GM19395 (cell line): ENCODE data around the gene GPX3.
A peak's percentile ranks its signal among the peaks of the same experiment; 100 is the strongest.

ENCODE experiments used
- ATAC-seq: cut with Tn5 transposase; IDR thresholded peaks from one replicate; pipeline ENCODE4 v1.9.1; 2021; ENCODE audit warnings: mild to moderate bottlenecking, moderate library complexity; ENCODE audit not compliant: unreplicated experiment

Gene GPX3

DNA sequence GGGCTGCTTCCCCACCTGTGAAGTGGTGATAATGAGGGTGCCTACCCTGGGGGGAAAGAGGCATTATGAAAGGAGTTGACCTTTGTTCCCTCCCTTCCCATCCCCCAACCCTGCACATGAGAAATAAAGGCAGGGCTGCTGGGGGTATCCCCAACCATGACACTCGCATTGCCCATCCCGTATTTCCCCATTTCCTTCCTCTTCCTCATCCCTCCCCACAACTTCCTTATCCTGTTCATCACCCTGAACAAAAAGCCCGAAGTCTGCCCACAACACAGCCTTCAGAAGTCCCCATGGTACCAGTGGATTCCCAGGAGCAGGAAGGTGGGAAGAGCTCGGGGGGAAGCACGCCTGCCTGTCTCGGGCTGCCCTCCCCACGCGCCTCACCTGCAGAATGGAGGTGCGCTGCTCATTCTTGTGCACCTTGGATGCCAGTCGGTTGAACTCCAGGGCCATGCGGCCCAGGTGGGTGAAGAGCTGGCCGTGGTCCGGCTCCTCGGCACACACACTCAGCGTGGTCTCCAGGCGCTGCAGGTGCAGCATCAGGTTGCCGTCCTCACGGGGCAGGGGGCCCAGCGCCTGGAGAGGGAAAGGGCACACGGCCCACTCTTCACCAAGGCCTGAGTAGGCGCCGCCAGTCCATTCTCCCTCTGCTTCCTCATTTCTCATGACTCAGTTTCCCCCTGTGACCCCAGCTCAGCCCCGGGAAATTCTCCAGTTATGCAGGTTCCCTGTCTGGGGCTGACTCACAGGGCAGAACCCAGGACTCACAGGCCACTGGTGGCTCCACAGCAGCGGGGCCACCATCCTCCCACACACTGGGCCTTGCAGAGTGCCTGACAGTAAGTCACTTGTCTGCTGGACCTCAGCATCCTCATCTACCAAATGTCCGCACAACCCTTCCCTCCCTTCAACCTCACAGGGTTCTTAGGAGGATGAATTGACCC, 36.3 kb downstream of the GPX3 start:
- ATAC-seq = no peak

DNA sequence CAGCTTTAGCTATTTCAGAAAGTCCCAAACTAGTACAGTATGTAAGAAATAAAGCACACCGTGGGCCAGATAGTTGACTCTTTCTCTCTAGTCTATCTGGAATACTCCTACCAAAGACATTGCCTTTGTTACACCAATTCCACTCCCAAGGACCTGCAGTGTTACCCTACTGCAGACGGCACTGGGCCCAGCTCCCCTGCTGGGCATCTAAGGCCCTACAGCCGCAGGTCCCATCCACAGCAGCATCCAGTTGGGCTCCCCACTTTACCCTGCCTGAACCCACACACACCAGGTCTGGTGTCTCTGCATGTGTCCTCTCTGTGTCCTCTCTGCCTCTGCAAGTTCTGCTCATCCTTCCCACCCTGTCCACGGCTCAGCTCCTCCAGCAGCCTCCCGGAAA, 37.9 kb downstream of the GPX3 start:
- no peak for ATAC-seq

DNA sequence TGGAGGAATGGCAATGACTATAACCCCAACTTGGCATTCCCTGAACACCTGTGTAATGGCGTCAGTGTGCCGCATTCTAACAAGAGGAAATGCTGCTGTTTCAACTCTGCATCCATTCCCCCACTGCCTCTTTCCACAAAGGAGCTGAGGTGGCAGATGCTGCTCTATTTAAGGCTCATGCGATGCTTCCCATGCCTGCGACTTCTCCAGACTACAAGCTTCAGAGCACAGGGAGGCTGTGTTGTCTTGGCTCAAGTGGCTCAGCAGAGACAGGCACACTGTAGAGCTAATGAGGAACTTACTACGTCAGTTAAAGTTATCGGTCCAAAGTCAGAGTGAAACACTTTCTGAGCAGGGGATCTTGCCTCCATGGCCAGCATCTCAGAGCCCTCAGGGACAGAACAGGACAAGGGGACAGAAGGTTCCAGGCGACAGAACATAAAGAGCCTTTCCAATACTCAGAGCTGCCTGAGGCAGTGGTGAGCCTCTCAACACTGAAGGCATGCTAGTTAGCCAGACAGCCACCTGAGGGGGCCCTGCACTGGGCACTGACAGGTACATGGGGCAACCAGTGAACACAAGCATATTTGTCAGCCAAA, 38.6 kb downstream of the GPX3 start:
- ATAC-seq = no peak

- ATAC-seq = no peak
Observed at GRCh38 chr5:151060742-151061141, 40.4 kb downstream of the GPX3 start.

DNA sequence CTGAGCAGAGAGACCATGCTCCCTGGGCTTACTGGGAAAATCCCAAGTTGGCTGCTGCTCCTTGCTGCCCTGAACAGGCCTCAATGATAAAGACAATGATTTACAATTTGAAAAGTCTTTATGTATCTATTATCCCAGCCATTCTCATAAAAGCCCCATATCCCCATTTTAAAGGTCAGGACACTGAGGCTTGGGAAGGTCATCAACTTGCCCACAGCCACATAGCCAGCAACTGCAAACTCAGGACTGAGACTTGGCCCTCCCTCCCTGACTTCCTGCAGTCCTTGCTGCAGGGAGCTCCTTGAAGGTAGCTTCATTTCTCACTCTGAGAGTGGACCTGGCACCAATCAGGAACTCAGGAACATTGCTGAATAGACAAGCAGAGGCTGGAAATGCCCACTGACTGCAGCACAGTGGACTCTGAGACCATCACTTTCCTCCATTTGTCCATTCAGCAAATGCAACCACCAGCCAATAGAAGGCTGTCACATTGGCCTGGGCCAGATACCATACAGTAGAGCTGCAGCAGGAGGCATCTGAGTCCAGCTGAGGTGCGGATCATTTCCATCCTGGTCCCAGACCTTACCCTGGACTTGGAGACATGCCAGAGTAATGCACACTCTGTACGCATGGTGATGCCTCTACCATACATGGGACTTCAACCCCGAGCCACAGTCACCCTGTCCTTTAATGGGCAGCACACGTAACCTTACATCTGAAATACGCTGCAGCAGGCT, 42.2 kb downstream of the GPX3 start:
- ATAC-seq = no peak

DNA sequence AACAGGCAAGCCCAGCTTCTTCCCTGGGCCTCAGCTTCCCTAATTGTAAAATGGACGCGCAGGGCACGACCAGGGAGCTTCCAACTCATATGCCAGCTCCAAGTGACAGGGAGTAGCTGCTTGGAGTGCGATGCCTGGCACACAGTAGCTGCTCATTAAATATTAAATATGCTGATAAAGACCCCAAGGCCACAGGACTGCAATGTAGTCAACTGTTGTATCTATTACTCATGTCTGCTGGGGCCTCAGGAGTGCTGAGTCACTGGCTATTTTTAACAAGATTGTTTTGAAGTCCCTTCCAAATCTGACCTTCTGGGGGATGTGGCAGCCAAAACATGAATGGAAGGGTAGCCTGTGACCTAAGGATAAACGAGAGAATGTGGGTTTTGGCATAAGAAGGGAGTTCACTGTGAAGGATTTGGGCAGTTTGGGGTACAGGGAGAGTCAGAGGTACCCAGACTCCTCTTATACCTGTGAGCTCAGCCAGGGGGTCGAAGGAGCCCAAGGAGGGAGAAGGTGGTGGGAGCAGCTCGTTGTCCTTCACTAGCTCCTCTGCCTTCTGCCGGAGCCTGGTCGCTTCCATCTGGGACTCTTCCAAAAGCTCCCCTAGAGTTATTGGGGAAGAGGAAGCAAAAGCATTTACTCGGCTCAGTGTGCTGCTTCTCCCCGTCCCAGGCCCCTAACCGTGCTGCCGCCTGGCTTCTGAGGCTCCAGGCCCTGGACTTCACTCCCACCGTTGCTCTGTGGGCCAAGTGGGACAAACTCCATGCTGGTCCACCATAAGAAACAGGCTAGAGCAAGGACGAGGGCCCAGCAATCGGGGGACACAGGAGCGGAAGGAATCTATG, 43.0 kb downstream of the GPX3 start:
- no peak for ATAC-seq

DNA sequence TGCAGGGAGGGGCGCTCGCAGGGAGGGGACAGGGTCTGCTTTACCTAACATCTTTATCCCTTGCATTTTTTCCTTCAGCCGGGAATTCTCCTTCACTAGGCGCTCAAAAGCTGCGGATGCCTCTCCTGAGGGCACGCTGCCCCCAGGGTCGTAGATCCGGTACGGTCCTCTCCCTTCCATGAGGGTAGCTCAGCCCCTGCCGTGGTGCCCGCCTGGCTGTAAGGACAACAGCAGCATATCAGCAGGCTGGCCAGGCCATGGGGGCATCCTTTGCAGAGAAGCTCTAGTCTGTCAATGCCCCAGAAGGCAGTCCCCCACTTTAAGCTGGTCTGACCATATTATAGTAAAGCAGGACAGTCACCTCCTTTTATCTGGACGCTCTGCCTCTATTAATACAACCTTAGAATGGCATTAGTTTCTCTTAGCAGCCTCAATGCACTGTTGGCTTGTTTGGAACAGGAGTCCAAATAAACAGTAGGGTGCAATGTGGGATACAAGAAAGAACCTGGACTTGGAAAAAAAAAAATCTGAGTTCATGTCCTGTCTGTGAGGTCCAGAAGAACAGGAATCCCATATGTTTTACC, 44.6 kb downstream of the GPX3 start:
- no peak for ATAC-seq

DNA sequence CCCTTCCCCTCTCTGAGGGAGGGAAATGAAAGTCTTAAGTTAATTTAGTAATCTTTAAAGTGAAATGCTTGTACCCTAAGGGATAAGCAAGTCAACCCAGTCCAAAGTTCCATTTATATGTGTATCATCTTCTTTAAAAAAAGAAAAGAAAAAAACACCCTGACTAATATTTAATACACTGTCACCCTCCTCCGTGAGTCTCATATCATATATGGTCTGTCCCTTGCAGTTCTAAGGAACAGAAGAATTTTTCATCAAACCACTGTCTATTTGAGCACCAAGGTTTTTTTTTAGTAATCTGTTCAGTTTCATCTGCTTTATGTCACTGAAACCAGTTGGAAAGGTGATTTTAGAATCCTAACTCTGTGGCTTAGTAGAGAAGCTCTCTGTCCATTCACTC, 45.2 kb downstream of the GPX3 start:
- no peak for ATAC-seq

DNA sequence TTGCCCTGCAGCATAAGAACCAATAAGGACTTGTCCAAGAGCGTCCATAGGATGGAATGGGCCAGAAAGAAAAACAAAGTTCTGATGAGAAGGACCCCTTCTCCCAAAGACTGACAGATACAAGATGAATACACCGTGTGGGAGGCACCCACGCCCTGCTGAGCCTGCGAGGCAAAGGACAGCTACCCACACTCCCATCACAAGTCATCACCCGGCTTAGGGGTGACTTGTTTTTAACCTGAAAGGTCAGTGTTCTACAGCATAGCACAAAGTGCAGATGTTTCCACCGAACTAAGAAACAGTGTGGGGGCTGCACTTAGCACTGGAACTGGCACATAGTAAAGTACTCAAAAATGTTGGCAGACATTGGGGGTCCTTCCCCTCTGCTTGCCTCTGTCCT, 46.5 kb downstream of the GPX3 start:
- ATAC-seq = no peak

GRCh38 chr5:151067632-151068432, 47.4 kb downstream of the GPX3 start:
- ATAC-seq = peak; percentile 15

DNA sequence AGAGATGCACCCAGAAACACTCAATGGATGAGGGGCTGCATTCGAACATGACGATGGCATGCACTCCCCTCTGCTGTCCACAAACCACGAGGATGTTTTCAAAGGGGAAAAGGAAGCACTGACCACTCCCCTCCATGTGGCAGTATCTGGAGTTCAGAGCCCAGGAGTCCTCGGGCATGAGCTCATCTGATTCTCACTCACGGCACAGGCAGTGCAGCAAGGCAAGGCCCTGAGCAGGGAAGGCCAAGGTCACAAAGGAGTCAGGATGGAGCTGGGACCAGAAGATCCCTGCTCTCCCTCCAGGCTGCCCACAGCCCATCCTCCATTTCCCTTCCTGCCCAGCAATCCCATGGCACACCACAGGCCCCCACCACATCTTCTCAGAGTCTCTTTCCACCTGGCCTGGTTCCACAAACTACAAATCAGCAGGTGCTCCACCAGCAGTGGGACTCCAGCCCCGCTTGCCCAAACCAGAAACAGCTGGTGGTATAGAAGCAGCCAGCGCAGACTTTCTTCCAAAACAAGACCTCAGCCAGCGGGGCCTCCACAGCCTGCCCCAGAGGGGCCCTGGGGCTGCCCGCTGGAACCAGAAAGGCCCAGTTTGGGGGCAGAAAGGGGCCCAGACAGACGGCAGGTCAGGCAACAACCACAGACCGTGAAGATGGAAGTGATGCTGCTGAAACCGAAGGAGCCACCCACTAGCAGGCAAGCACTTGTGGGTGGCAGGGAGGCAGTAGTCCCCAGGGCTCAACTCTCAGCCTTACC, 48.2 kb downstream of the GPX3 start:
- ATAC-seq = peak; percentile 67

DNA sequence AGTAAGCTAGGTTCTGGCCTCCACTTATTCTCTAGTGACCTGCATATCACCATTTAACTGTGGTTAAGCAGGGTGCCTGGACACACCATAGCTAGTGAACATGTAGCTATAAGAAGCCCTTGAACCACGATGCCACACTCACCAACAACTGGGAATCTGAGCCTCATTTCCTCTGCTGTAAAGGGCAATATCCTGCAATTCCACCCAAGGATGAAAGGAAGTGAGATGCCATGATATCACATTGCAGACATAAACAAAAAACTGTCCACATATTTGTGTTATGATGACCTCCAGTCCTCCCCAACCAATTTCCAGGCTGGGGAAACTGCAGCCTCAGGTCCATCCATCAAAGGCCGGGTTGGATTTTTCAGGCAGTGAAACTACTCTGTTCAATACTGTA, 50.1 kb downstream of the GPX3 start:
- ATAC-seq = no peak

DNA sequence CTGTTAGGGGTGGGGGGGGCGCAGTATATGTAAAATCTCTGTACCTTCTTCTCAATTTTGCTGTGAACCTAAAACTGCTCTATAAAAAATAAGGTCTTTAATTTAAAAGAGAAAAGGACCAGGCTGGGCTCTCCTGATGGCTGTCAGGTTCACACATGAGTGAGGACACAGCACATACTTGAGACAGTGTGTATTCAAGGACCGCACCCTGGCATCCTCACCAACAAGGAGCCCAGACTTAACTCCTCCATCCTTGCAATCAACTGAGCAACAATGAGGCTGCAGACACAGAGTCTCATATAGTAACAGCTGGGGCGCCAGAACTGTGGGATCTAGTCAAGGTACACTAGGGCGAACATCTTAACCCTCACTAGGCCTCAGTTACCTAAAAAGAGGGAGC, 50.6 kb downstream of the GPX3 start:
- ATAC-seq = no peak

GRCh38 chr5:151071848-151072629, 51.6 kb downstream of the GPX3 start:
- ATAC-seq = no peak

DNA sequence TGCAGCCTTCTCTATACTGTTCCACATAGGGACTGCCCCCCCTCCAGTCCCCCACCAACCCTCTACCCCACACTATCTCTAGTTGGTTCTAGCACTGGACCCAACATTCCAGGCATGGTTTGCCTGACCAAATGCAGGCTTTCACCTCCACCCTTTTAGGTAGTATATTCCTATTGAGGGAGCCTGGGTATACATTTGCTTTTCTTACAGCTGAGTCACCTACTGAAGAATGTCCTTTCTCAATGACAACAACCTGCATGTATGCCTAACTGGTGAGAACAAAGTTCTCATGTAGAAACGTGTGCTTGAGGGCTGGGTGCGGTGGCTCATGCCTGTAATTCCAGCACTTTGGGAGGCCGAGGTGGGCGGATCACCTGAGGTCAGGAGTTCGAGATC, 52.2 kb downstream of the GPX3 start:
- no peak for ATAC-seq

- ATAC-seq = no peak
Observed at GRCh38 chr5:151073280-151073679, 52.9 kb downstream of the GPX3 start.

DNA sequence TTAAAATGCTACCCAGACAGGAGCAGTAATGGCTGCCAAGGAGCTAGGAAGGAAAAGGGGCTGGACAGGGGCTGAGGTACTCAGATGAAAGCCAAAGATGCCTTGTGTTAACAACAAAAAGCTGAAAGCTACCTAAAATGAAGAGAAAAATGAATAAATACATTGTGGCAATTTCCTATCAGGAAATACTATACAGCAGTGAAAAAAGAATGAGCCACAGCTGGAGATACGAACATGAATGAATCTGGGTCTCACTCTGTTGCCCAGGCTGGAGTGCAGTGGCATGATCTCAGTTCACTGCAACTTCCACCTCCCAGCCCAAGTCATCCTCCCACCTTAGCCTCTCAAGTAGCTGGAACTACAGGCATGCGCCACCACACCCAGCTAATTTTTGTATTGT, 54.2 kb downstream of the GPX3 start:
- no peak for ATAC-seq

DNA sequence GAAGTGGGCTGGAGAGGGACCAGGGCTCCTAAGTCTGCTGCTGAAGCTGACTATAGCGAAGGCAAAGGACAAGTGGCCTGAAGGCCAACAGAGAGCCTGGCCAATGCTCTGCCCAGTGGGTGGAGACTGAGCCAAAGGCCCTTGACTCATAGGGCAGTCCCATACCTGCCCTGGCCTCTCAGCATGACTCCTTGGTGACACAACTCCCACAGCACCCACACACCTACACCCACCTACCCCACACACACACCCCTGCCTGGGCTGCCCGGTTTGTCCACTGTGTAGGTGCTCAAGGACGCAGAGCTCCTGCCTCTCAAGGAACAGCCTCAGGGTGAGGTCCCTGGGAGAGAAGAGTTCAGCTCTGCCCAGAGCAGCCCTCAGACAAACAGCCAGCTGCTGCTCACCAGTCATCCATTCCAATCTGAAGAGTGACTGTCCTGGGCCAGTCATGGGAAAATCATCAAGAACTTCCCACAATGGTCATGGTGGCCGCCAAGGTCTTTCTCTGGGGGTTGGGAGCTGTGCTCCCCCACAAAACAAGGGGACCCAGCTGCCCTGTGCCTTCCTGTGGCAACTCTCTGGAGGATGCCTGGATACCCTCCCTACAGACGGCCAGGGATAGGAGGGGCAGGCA, 55.4 kb downstream of the GPX3 start:
- no peak for ATAC-seq
